Measurements from ENCODE around the gene RAB31.

GRCh38 chr18:9792565-9793245 is 84.6 kb downstream of the RAB31 start:
- no peak for TF ChIP-seq POLR2A (IDR thresholded peaks at IDR 0.05; ENCODE audit: low read depth, low read length)
- TF ChIP-seq POLR2AphosphoS5 (IDR thresholded peaks at IDR 0.05; ENCODE audit: low read depth, low read length), result no peak
- no peak for TF ChIP-seq SPI1 (IDR thresholded peaks at IDR 0.05; ENCODE audit: low read depth, low read length)
- no peak for TF ChIP-seq POU2F2 (IDR thresholded peaks at IDR 0.05; ENCODE audit: low read depth, low read length)
- TF ChIP-seq TAF1 (IDR thresholded peaks at IDR 0.05; ENCODE audit: low read depth, low read length), result no peak
- no peak for TF ChIP-seq PAX5 (IDR thresholded peaks at IDR 0.05; ENCODE audit: insufficient read depth, low read length, severe bottlenecking)

Measured in GM12891 (cell line).